HG02870 (cell line): ENCODE results near the gene FAM13C.
"Not testable (repeated sequence)": the region's sequence is repeated elsewhere in the genome, so short reads cannot be mapped to it uniquely, and the experiment has no call there.

Source experiments
- ATAC-seq: cut with Tn5 transposase; IDR thresholded peaks from one replicate; pipeline ENCODE4 v1.9.1; 2021; ENCODE audit warnings: mild to moderate bottlenecking, moderate library complexity; ENCODE audit not compliant: unreplicated experiment

Gene FAM13C

GRCh38 chr10:59237775-59238174 is 124.6 kb downstream of the FAM13C start:
- no peak for ATAC-seq

- ATAC-seq = no peak
Observed at GRCh38 chr10:59236064-59236697, 126.2 kb downstream of the FAM13C start.

- no peak for ATAC-seq
Observed at GRCh38 chr10:59234816-59235429, 127.4 kb downstream of the FAM13C start.

- ATAC-seq = no peak
Observed at GRCh38 chr10:59234194-59234593, 128.2 kb downstream of the FAM13C start.

GRCh38 chr10:59229441-59229840 is 132.9 kb downstream of the FAM13C start:
- ATAC-seq = no peak

GRCh38 chr10:59227136-59227673 is 135.1 kb downstream of the FAM13C start:
- no peak for ATAC-seq

- no peak for ATAC-seq
Observed at GRCh38 chr10:59225211-59225610, 137.1 kb downstream of the FAM13C start.

- not testable (repeated sequence) for ATAC-seq
Observed at GRCh38 chr10:59223597-59223996, 138.8 kb downstream of the FAM13C start.

GRCh38 chr10:59222788-59223187 is 139.6 kb downstream of the FAM13C start:
- no peak for ATAC-seq

GRCh38 chr10:59216178-59216869 is 146.0 kb downstream of the FAM13C start:
- no peak for ATAC-seq

- no peak for ATAC-seq
Observed at GRCh38 chr10:59214160-59214559, 148.2 kb downstream of the FAM13C start.

- ATAC-seq = no peak
Observed at GRCh38 chr10:59212301-59212798, 150.0 kb downstream of the FAM13C start.

GRCh38 chr10:59206204-59206720 is 156.1 kb downstream of the FAM13C start:
- ATAC-seq = no peak
